H1 (cell line): Measurements from ENCODE around the gene ACTR8.

Experiments used
- CTCF ChIP-seq, 3 experiments: IDR thresholded peaks; 1 replicate in 2 of 3; 2 replicates in 1 of 3; pipeline versions ENCODE4 v1.5.1 to v1.6.1; 2011; ENCODE audit warnings: low read length in 3 of 3, mild to moderate bottlenecking in 3 of 3, inconsistent platforms in 2 of 3, low read depth in 1 of 3, moderate library complexity in 1 of 3; ENCODE audit not compliant: insufficient read depth in 1 of 3; ENCODE audit errors: control extremely low read depth in 1 of 3
- JUN ChIP-seq: IDR thresholded peaks from 2 replicates; pipeline ENCODE4 v1.6.1; 2011; ENCODE audit warnings: low read depth, mild to moderate bottlenecking, improper control_type of control experiment, low read length

- no peak for TF ChIP-seq CTCF (IDR thresholded peaks at IDR 0.05; ENCODE audit: control extremely low read depth in 1 of 3, insufficient read depth in 1 of 3, low read depth in 1 of 3, low read length in 3 of 3)
- no peak for TF ChIP-seq JUN
These were observed 38.5 kb downstream of the ACTR8 start for GRCh38 chr3:53843195-53844177.
